ENCODE data around the gene EPHB2.

Gene EPHB2

GRCh38 chr1:22709227-22709626 lies 1.4 kb upstream of the EPHB2 start:
- TF ChIP-seq, protein P1, sequence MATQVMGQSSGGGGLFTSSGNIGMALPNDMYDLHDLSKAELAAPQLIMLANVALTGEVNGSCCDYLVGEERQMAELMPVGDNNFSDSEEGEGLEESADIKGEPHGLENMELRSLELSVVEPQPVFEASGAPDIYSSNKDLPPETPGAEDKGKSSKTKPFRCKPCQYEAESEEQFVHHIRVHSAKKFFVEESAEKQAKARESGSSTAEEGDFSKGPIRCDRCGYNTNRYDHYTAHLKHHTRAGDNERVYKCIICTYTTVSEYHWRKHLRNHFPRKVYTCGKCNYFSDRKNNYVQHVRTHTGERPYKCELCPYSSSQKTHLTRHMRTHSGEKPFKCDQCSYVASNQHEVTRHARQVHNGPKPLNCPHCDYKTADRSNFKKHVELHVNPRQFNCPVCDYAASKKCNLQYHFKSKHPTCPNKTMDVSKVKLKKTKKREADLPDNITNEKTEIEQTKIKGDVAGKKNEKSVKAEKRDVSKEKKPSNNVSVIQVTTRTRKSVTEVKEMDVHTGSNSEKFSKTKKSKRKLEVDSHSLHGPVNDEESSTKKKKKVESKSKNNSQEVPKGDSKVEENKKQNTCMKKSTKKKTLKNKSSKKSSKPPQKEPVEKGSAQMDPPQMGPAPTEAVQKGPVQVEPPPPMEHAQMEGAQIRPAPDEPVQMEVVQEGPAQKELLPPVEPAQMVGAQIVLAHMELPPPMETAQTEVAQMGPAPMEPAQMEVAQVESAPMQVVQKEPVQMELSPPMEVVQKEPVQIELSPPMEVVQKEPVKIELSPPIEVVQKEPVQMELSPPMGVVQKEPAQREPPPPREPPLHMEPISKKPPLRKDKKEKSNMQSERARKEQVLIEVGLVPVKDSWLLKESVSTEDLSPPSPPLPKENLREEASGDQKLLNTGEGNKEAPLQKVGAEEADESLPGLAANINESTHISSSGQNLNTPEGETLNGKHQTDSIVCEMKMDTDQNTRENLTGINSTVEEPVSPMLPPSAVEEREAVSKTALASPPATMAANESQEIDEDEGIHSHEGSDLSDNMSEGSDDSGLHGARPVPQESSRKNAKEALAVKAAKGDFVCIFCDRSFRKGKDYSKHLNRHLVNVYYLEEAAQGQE (IDR thresholded peaks at IDR 0.05; ENCODE audit: insufficient read depth in 1 of 2, low read depth in 2 of 2, low read length in 2 of 2) = no peak
- TF ChIP-seq FOXP2 (optimal IDR thresholded peaks at IDR 0.05; ENCODE audit: borderline replicate concordance, extremely low read depth, extremely low read length, insufficient read depth) (no peak), POLR2AphosphoS5 (IDR thresholded peaks at IDR 0.05; ENCODE audit: low read depth, low read length) (no peak)

DNA sequence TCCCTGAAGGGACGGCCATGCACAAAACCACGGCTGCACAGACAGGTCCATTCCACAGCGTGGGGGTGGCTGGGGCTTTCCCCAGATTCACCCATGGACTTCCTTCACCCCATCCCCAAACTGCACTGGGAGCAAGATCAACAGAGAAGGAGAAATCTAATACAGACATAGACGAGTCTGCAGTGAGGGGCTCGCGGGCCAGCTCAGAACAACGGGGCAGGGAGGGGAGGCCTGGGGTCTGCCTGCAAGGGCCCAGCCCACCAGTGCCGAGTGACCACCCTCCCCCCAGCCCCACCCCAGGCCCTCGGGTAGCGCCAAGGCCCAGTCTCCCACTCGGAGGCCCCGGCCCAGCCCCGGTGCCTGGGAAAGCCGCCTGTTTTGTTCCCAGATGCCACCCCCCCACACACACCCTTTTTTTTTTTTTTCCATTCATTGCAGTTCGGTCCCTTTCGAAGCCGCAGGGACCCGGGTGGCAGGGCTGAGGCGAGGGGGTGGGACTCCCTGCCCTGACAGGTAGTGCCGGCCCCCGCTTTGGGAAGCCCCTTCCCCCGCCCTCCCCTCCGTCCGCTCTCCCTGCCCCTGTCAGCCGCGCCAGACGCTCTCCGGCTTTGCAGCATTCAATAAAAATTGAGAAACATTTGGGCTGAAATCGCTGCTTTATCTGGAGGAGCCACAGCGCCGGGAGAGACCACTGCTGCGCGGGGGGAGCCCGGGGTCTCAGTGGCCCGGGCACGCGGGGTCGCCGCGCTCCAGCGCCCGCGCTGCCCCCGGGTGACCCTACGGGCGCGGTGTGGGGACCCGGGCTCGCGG lies 543 bp upstream of the EPHB2 start:
- no peak for TF ChIP-seq SIN3A (IDR thresholded peaks at IDR 0.05; ENCODE audit: borderline replicate concordance, insufficient read depth, low read length)
- no peak for TF ChIP-seq FOXP2 (optimal IDR thresholded peaks at IDR 0.05; ENCODE audit: borderline replicate concordance, extremely low read depth, extremely low read length, insufficient read depth)
- no peak for TF ChIP-seq POLR2AphosphoS5 (IDR thresholded peaks at IDR 0.05; ENCODE audit: low read depth, low read length)
- no peak for TF ChIP-seq TAF1 (IDR thresholded peaks at IDR 0.05; ENCODE audit: borderline replicate concordance, insufficient read depth, low read length)
- TF ChIP-seq, protein P1 (IDR thresholded peaks at IDR 0.05; ENCODE audit: insufficient read depth in 1 of 2, low read depth in 2 of 2, low read length in 2 of 2) = no peak

- TF ChIP-seq FOXP2 (optimal IDR thresholded peaks at IDR 0.05; ENCODE audit: borderline replicate concordance, extremely low read depth, extremely low read length, insufficient read depth) (no peak), SIN3A (IDR thresholded peaks at IDR 0.05; ENCODE audit: borderline replicate concordance, insufficient read depth, low read length) (no peak), POLR2AphosphoS5 (IDR thresholded peaks at IDR 0.05; ENCODE audit: low read depth, low read length) (no peak), TAF1 (IDR thresholded peaks at IDR 0.05; ENCODE audit: borderline replicate concordance, insufficient read depth, low read length) (no peak)
- TF ChIP-seq, protein P1 (IDR thresholded peaks at IDR 0.05; ENCODE audit: insufficient read depth in 1 of 2, low read depth in 2 of 2, low read length in 2 of 2) = no peak
These were observed 432 bp downstream of the EPHB2 start for GRCh38 chr1:22711071-22711470.

- TF ChIP-seq POLR2AphosphoS5 (IDR thresholded peaks at IDR 0.05; ENCODE audit: low read depth, low read length) = no peak
- no peak for TF ChIP-seq TAF1 (IDR thresholded peaks at IDR 0.05; ENCODE audit: borderline replicate concordance, insufficient read depth, low read length)
These were observed 1.2 kb downstream of the EPHB2 start for GRCh38 chr1:22711591-22712501.

DNA sequence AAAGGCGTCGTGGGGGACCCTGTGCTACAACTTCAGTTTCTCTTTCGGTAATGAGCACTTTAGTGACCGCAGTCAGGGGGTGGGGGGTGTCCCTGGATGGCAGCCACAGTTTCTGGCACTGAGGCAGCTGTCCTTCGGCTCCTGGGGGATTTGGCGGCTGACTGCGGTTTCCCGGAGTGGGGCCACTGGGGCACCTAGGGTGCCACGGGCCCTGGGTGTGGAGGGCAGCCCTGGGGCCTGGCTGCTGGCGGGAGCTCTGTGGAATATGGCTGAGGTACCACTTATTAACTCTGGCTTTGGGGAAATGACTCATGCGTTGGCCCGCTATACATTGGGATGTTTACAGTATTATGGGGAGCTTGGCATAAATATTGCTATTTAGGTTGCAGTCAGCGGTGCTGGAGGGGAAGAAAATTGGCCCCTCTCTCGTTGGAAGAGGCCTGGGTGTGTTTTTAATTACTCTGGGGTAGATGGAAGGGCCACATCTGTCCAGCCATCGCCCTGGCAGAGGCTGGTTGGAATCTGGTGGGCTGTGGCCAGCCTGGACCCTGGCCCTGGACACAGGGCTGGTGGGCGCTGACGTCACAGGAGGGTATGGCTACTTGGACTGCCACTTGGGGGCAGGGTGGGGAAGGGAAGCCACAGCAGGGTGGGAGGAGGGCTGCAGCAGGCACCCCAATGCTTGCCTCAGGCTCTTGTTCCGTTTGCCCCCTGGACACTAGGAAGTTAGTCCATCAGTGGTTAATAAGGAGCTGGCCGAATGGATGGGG lies 2.0 kb downstream of the EPHB2 start:
- TF ChIP-seq SIN3A (IDR thresholded peaks at IDR 0.05; ENCODE audit: borderline replicate concordance, insufficient read depth, low read length) (no peak), TAF1 (IDR thresholded peaks at IDR 0.05; ENCODE audit: borderline replicate concordance, insufficient read depth, low read length) (no peak), FOXP2 (optimal IDR thresholded peaks at IDR 0.05; ENCODE audit: borderline replicate concordance, extremely low read depth, extremely low read length, insufficient read depth) (no peak), POLR2AphosphoS5 (IDR thresholded peaks at IDR 0.05; ENCODE audit: low read depth, low read length) (no peak)
- TF ChIP-seq, protein P1 (IDR thresholded peaks at IDR 0.05; ENCODE audit: insufficient read depth in 1 of 2, low read depth in 2 of 2, low read length in 2 of 2) = no peak

Data from PFSK-1 (cell line).